Measurements from ENCODE around the gene MEGF11.

- TF ChIP-seq POLR2A (IDR thresholded peaks at IDR 0.05) (no peak), CTCF (IDR thresholded peaks at IDR 0.05) (no peak)
Measured at GRCh38 chr15:65909831-65910230, 343.7 kb downstream of the MEGF11 start.

Data from right lobe of liver (tissue), 4 donors.